ENCODE data around the gene STAM2.
A peak's percentile ranks its signal among the peaks of the same experiment; 100 is the strongest.
"Not testable (repeated sequence)": the region's sequence is repeated elsewhere in the genome, so short reads cannot be mapped to it uniquely, and the experiment has no call there.

The STAM2 gene

GRCh38 chr2:152099367-152100050, 76.1 kb downstream of the STAM2 start:
- DNase-seq, result no peak

DNA sequence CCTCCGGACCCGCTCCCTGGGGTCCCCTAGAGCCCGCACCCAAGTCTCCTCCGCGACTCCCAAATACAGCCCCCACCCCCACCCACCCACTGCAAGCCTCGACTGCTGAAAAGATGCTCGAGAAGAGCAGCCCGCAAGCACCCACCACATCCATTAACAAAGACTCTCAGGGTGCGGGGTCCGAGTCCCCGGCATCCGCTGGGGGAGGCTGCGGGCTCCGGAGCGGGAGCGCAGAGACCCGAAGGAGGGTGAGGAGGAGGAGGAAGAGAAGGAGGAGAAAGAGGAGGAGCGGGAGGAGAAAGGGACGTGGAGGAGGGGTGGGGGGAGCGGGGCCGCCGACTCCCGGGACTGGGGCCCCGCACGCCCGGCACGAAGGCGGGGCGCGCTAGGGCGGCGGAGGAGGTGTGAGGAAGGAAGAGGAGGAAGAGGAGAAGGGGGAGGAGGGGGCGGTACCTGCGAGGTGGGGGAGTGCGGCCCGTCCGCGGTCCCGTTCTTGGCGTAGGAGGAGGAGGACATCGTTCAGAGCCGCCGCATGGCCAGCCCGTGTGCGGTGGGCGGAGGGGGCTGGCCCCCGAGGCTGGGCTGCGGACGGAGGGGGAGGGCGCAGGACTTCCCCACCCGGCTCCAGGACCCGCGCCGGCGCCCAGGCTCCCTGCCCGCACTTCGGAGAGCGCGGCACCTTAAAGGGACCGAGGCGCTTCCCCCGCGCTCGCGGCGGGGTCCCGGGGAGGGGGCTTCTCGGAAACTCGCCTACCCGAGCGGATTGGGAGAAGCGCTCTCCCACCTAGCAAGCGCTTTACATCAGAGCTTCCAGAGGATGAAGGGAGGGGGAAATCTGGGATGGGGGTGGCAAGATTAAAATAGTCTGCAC, 76.8 kb downstream of the STAM2 start, which contains the start of gene CACNB4:
Gene CACNB4 (minus strand): TSS at position 549 of the 871 bp plus-strand sequence.
- DNase-seq, result no peak

- no peak for DNase-seq
These were observed 77.6 kb downstream of the STAM2 start for GRCh38 chr2:152097801-152098495.

DNA sequence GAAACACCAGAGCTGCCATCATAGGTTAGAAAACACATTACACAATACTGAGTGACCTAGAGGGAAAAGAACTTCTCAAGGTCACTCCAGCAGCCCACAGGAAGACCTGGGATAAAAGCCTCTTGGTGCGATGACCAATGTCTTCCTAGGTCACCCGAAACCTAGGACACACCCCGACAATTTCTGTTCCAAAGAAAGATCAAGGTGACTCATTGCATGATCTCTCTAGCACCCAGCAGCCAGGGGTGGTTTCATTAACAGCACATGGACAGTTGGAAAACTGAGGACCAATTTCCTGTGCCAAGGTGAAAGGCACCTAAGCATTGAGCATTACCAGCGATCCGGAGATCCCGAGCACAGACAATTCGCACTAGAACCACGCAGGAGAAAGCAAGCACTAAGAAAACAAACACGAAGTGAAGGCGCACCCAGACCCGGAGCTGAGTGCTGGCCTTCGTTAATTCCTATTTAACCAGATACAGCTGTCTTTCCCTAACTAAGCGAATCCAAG, 78.2 kb downstream of the STAM2 start:
- no peak for DNase-seq

GRCh38 chr2:152095146-152095545, 80.4 kb downstream of the STAM2 start:
- no peak for DNase-seq

DNA sequence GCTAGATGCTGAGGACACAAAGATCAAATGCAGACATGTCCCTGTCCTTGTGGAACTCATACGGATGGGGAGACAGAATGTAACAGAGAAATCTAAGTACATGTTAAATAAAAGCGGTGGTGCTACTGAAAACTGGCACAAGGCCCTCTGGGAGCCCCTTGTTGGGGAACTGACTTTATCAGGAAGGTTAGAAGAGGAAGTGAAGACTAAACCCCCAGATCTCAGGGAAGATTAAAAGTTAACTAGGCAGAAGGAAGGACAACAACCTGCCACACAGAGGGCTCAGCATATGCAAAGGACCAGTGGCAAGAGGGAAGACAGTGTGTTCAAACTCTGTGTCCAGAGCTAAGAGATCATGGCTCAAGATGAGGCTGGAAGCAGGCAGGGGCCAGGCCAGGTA, 81.5 kb downstream of the STAM2 start:
- no peak for DNase-seq

DNA sequence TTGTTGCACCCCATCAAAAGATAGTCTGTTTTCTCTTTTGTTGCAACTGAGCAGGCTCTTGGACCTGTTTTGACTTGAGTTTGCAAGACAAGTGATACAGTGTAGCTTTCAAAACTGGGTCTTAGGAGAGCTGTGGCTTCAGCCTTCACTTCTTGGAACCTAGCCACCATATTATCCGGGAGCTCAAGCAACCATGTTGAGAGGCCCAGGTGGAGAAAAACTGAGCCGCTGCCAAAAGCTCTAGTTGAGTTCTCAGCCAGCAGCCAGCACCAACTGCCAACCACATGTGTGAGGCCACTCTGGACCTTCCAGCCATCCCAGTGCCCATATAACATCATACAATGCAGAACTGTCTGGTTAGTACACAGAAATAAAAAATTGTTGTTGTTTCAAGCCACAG, 82.1 kb downstream of the STAM2 start:
- DNase-seq, result peak; percentile 71

DNA sequence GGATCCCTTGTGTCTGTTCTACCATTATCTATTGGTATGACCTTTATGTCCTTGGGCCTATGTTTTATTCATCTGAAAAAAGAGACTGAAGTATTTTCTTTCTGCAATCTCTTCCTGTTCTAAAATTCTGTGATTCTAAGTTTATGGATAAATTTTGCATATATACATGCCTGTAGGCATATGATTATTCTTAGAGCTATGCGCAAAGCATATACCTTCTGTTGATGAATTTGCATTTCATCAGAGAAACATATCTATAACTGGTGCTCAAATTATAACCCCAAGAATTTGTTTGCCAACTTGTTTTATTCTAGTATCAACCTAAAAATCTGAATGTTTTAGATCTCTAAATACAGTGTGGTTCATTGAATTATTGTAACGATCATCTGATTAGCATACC, 83.5 kb downstream of the STAM2 start:
- DNase-seq, result no peak

- DNase-seq, result not testable (repeated sequence)
These were observed 84.8 kb downstream of the STAM2 start for GRCh38 chr2:152090726-152091125.

DNA sequence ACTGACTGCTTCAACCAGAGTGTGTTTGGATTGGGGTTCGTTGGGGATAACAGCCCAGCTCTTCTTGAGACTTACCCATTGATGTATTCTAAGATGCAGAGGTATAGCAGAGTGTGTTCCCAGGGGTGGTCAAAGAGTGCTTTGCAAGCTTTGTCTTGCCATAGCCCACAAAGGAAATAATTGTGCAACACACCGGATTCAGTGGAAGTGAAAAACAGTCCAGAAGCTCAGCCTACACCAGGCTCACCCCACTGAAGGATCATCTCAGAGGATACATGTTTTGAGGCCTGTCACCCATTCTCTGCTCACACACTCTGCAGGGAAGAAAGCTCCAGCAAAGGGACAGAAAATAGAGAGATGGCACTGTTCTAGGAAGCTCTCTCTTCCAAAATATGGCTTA, 86.3 kb downstream of the STAM2 start:
- no peak for DNase-seq

DNA sequence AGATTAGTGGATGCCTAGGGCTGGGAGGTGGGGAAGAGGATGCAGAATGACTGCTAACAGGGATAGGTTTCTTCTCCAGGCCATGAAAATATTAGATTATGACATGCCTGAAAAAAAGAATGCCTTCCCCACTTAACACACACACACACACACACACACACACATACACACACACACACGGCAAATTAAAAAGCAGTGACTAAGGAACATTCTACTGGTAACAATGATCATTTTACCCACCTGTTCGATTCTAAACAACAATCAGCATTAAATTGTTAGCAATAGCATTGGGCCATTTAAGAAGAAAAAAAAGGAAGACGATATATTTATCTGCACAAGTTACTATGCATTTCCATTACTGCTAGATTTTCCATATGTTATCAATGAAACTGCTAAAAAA, 87.6 kb downstream of the STAM2 start:
- DNase-seq, result no peak

- DNase-seq, result no peak
These were observed 89.3 kb downstream of the STAM2 start for GRCh38 chr2:152086231-152086630.

DNA sequence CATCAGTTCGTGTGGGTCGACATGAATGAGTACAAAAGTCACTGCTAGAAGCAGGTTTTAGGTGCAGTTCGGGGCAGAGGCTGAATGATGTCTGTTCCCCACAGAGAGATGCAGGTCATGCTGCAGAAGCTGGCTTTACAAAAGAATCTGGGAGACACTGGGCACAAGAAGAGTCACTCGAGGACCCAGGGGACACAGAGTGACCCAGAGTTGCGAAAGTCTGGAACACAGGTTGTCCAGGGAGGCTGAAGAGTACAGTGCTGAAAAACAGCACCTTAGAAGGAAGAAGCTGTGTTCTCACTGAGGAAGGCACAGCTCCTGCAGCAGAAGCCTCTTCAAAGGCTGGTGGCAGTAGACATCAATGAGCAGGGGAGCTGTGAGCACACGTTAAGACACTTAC, 91.5 kb downstream of the STAM2 start:
- DNase-seq, result no peak

DNA sequence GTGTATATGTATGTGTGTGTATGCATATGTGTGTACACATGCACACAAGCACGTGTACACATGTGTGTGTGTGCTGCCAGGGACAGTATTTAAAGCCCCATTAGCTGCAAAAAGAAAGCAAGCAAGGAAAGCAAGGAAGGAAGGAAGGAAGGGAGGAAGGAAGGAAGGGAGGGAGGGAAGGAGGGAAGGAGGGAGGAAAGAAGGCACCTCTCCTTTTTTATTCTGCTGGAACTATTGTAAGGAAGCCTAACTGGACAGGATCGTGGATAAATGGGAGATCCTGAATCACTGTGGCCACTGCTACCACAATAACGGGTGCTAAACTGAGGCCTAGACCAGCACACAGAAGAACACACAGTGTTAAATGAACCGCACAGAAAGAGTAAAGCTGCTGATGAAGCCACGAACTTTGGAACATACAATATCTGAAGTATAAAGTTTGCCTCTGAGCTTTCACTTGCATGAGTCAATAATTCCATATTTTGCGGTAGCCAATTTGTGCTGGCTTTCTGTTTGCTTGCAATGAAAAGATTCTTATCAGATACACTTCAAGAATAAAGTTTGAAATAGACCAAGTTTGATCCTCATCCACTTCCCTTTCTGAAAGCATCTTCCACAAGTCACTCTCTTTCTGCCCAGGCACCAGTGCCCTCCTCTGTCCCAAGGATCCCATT, 92.2 kb downstream of the STAM2 start:
- DNase-seq, result no peak

DNA sequence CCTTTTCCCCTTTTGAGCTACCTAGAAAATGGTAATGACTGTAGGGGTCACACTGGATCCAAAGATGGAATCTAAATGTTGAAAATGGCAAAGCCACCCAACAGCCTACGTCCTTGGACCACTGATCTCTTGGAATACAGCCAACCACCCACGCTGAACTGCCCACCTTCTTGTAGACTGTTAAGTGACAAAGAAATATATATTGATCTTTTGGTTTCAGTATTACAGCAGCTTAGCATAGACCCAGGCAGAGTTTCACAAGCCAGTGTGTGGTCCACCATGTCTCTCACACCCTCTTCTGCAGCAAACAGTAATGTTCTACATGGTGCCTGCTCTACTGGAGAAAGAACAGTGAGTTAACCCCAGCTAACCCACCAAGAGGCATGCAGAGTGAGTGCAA, 96.9 kb downstream of the STAM2 start:
- DNase-seq, result no peak

- no peak for DNase-seq
These were observed 97.5 kb downstream of the STAM2 start for GRCh38 chr2:152078023-152078422.

- DNase-seq, result no peak
These were observed 100.0 kb downstream of the STAM2 start for GRCh38 chr2:152075461-152076050.

- DNase-seq, result no peak
These were observed 103.6 kb downstream of the STAM2 start for GRCh38 chr2:152072011-152072410.

- DNase-seq, result no peak
These were observed 104.0 kb downstream of the STAM2 start for GRCh38 chr2:152071518-152071917.

GRCh38 chr2:152071092-152071491, 104.5 kb downstream of the STAM2 start:
- DNase-seq, result no peak

GRCh38 chr2:152068226-152068625, 107.3 kb downstream of the STAM2 start:
- DNase-seq, result no peak

- DNase-seq, result no peak
These were observed 107.7 kb downstream of the STAM2 start for GRCh38 chr2:152067823-152068222.
